ENCODE results near the gene PHACTR3. TPM values are rescaled to one million over a fixed set of nuclear protein-coding genes. Genes with fewer than 3 reads are reported as not detected.

Gene PHACTR3
- polyA plus RNA-seq, 1 donor, result 5.0 TPM

- no peak for DNase-seq
These were observed 30.0 kb upstream of the PHACTR3 start for GRCh38 chr20:59574308-59574707.

DNA sequence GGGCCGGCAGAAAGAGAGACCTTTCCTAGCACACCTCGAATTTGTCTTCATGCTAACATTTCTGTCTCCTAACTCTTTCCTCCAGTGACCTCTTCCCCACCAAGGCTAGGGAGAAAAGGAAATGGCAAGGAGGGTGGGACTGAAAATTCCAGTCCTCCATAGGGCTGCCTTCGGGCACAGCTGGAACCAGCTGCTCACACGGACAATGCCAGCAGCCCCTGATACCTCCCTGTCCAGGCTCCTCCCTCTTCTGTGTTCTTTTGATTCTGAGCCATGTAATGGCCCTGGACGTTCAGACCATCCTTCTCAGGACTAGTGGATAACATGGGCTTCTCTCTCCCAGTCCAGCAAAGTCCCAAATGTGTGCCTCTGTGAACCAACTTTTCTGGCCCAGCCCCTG is 29.1 kb upstream of the PHACTR3 start:
- no peak for DNase-seq

DNA sequence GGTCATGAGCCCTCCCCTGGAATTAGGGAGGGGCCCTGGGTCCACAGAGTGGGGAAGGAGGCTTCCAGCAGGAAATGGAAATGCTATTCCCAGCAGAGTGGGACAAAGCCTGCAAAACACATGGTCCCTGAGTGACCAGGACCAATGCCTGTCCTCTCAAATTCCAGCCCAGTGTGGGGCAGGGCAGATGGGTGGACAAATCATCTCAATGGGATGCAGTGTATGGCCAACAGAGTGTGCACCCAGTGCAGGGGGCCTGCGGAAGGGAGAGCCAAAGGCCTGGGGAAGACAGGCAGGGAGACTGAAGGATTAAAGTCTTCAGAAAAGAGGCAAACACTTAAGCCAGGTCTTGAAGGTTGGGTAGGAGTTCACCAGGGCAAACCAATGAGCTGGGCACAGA is 28.7 kb upstream of the PHACTR3 start:
- no peak for DNase-seq

GRCh38 chr20:59576216-59576953 is 28.0 kb upstream of the PHACTR3 start:
- no peak for DNase-seq

GRCh38 chr20:59577037-59577808 is 27.1 kb upstream of the PHACTR3 start:
- DNase-seq, result no peak

DNA sequence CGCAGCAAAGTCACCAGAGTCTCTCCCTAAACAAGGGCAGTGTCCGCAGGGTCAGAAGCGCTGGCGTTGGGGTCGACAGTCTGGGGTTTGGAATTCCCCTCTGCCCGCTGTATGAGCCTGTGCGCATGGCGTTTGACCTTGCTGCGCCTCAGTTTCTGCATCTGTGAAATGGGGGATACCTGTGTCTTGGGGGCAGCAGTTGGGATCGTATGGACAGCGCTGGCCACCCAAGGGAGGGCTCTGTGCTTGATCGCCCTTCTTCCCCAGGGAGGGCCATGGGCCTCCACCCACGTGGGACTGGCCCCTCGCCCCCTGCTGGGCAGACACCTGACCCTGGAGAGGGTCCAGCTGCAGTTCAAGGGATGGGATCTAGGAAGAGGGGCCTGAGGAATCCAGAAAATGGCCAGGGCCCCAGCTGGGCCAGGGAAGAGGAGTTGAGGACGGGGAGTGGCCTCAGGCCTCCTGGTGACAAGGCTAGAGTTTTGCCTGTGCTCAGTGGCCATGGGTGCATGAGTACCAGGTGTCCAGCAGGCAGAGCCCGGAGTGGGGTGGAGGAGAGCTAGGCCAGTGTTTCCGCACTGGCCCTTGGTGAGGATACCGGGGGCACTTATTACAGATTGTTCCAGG is 26.4 kb upstream of the PHACTR3 start:
- no peak for DNase-seq

GRCh38 chr20:59578436-59579403 is 25.6 kb upstream of the PHACTR3 start:
- no peak for DNase-seq

GRCh38 chr20:59579404-59580145 is 24.8 kb upstream of the PHACTR3 start:
- no peak for DNase-seq

- no peak for DNase-seq
These were observed 24.0 kb upstream of the PHACTR3 start for GRCh38 chr20:59580146-59580946.

- DNase-seq, result no peak
These were observed 23.3 kb upstream of the PHACTR3 start for GRCh38 chr20:59580991-59581401.

- no peak for DNase-seq
These were observed 22.2 kb upstream of the PHACTR3 start for GRCh38 chr20:59581993-59582679.

DNA sequence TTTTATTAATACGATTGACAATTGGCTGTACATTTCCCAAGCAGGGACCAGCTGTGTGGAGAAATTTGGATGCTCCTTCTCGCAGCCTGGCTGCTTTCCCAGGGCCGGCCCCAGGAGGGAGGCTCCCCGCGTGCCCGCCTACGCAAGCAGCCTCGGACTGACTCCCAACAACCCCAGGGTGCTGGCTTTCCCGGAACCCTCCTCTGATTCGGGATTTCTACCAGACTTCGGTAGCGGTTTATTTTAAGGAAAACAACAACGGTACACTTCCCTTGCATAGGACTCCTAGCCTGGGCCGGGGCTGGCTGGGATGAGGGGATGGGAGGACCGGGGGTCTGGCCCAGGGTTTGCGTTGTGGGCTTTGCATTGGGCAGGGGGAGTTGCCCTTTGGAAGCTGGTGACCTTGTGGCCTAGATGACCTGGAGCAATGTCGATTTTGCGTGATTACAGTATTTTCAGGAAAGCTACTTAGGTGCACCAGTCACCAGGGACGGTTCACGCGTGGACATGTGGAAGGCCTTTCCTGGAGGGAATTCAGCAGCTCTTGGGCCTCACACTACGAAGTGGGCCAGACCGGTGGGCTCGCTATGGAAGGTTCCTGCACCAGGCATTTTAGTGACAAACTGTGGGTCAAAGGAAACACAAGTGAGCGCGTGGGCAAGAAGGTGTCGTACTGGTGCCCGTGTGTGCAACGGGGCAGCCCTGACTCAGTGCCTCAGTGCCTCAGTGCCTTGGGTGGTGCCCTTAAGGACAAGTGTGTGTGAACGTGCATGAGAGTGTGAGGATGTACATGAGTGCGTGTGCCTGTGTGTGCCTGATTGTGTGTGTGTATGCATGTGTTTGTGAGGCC is 20.7 kb upstream of the PHACTR3 start:
- DNase-seq, result peak; percentile 48

GRCh38 chr20:59584278-59584925 is 19.9 kb upstream of the PHACTR3 start:
- no peak for DNase-seq

DNA sequence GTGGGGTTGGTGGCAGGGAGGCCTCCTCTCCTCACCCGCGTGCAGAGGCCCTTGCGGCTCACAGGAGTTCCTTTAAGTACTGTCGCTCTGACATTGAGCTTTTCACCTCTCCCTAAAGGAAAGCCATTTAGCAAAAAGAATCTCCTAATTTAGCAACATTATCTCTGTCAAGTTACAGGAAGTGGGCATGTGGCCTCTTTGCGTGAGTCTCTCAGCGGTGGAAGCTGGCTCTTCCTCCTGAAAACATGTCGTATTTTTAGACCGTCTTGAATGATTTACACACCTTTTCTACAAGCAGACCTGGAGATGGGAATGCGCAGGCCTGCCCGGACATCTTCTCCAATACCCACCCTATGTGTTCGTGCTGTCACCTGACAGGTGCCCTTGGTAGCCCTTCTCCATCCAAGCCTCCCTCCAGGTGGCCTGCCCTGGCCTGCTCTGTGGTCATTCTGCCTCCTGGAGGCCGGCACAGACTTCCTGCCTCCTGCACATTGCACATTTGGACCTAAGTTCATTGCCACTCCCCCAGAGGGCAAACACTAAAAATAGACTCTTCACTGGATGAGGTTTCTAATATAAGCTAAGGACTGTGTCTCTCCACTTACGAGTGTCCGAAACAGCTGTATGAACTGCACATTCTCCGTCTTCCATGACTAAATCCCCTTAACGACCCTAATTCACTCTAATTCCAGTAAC is 18.5 kb upstream of the PHACTR3 start:
- no peak for DNase-seq

- no peak for DNase-seq
These were observed 17.7 kb upstream of the PHACTR3 start for GRCh38 chr20:59586613-59587012.

- no peak for DNase-seq
These were observed 16.8 kb upstream of the PHACTR3 start for GRCh38 chr20:59587570-59587969.

- DNase-seq, result no peak
These were observed 16.0 kb upstream of the PHACTR3 start for GRCh38 chr20:59588236-59588855.
